Measurements from ENCODE around the gene BTK. TPM values are rescaled to one million over a fixed set of nuclear protein-coding genes. Genes with fewer than 3 reads are reported as not detected.
"Not testable (repeated sequence)": the region's sequence is repeated elsewhere in the genome, so short reads cannot be mapped to it uniquely, and the experiment has no call there.

Gene BTK
- polyA plus RNA-seq, 3 donors: 1.1 to 4.5 (median 3.0) TPM

DNA sequence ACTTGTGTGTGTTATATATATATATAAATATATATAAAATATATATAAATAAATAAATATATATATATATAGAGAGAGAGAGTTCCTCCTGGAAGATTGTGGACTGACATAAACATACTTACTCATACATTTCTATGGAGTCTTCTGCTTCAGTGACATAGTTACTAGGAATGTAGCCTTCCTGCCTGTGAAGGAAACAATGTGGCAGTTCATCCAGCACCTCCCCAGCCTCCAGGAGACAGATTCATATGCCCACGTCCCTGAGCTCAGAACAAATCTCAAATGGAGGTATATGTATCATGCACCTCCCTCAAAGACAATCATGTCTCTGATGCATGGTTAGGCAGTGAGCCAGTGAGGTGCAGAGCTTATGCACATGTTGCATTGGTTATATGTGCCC is 26.0 kb downstream of the BTK start:
- 54 to 66% (median 54%) methylated on average over 1 of the region's 1 CpG for WGBS, 3 donors
- no peak overlapping the region for H3K27ac ChIP-seq (ENCODE audit: low read depth, low read length)

DNA sequence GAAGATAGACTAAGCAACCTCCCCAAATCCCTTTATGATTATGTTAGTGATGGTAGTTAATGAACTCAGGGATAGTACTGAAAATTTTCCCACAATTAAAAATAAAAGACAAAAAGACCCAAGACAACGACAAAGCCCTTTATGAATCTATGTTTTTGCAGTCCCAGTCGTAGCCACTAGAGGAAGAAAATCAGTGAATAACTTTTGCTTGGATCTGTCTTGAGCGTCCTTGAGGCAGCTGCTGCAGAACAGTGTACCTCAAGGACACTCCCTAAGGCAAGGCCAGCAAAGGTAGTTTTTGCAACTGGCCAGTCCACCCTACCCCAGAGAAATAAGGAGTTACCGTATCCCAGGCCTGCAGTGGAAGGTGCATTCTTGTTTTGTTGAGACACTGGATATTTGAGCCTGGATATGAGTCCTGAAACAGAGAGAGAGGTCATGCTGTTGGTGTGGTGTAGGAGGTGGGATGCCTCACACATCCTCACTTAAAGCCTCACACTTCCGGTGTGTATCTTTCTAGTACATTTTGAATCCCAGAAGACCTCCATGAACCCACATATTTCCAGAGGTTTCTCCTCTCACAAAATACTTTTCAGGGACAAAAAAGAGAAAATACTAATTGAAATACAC is 28.7 kb downstream of the BTK start:
- 22 to 66% (median 50%) methylated on average over 5 of the region's 5 CpGs for WGBS, 3 donors

DNA sequence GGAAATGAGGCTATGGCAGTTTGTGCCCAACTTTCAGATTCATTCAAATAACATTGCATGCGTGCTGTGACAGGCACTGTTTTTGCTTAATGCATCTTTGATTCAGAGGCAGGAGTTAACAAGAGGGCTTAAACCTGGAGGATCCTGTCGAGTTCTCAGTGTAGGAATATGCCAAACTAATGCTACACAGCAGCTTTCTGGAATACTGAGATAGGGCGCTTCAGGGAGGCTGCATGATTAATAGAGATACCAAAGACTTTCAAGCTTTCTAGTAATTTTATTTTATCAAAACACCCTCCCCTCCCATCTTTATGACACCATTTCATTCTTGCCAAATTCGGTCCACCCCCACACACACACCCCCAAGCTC is 36.8 kb downstream of the BTK start:
- 27 to 41% (median 28%) methylated on average over 4 of the region's 4 CpGs for WGBS, 3 donors
- no peak overlapping the region for H3K27ac ChIP-seq (ENCODE audit: low read depth, low read length)

More for the DNA sequence above, 28.7 kb downstream of the BTK start:
- H3K27ac ChIP-seq (ENCODE audit: low read depth, low read length): no peak overlapping the region

DNA sequence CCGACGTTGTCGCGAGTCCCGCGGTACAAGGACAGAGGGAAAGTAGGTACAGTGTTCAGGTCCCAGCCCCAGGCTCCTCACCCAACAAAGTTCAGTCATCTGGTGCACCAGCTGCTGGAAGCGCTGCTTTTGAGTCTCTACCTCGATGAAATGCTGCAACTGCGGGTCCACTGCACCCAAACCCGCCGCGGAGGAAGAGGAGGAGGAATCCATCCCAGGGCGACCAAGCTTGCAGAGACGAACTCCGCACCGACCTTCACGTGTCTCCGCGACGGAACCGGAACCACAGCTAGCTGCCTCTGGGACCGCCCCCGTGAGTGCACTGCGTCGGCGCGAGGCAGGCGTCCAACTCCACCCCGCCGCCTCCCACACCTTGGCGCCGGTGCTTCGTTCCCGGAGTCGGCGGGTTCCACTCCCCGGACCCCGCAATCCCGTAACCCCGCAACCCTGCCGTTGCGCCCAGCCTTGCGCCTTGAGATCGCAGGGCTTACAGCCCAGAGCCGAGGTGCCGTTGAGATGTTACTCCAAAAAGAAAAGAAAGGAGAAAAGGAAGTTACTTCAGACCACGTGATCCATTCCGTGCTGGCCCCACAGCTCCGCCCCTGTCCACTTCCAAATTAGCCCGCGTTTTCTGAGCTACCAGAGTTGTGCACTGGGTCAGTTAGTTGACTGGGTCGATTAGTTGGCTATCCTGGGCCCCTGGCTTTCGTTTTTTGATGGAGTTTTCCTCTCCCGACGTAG is 37.4 kb downstream of the BTK start, which contains the start of gene TIMM8A:
Gene TIMM8A (minus strand): TSS at position 291 of the 741 bp plus-strand sequence. CDS start 78 bp downstream, at position 213.
- WGBS, 3 donors: 1 to 30% (median 1%) methylated on average over 38 to 55 of the region's 55 CpGs
- no peak within 1 kb of the TSS for H3K27ac ChIP-seq (ENCODE audit: low read depth, low read length)

DNA sequence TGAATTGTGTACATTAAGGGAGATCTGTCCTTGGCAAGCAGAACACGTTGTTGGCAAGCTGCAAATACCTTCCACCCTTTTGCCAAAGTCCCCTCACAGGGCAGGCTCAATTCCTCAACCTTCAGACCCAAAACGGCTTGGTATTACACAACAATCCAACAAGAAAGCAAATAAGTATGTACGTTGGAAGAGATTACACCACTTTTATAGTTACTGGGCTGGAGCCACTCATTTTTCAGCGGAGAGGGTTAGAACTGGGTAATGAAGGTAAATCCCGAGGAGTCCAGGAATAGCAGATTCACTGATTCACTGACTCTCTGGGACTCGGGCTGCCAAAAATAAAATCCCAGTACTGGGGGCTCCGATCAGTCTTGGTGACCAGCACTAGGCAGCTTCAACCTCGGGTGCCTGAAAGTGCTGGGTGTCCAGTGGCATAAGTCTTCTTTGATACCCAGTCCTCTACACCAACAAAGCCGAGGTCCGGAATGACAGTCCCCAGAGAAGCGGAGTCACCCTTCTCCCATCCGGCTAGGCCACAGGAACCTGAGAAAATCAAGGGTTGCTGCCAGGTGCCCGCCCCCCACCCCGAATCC is 38.0 kb downstream of the BTK start:
- no peak overlapping the region for H3K27ac ChIP-seq (ENCODE audit: low read depth, low read length)
- WGBS, 3 donors: 1 to 34% (median 1%) methylated on average over 11 to 14 of the region's 14 CpGs

DNA sequence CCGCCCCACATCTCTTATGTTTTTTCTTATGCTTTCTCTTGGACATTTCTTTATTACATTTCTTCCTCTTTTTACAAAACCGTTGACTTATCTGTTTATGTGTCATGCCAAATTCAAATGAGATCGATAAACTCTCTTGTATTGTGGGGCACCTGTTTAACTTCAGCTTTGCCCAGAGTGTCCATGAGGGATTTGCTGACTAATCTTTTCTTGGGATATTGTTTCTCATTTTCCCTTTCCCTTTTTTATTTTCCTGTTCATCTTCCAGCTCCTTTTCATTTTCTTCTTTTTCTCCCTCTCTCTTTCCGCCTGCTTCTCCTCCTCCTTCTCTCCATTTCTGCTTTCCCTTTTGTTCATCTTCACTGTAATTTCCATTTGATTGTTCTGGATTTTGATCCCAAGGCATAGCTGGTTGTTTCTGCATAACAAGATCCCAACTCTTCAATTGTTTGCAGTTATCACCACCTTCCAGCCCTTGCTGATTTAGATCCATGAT is 48.2 kb downstream of the BTK start:
- WGBS, 3 donors: 78 to 84% (median 80%) methylated on average over 4 of the region's 4 CpGs
- H3K27ac ChIP-seq (ENCODE audit: low read depth, low read length): no peak overlapping the region

DNA sequence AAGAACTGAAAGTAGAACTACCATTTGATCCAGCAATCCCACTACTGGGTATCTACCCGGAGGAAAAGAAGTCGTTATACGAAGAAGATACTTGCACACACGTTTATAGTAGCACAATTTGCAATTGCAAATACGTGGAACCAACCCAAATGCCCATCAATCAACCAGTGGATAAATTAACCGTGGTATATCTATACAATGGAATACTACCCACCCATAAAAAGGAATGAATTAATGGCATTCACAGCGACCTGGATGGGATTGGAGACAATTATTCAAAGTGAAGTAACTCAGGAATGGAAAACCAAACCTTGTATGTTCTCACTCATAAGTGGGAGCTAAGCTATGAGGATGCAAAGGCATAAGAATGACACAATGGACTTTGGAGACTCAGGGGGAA is 51.7 kb downstream of the BTK start:
- H3K27ac ChIP-seq (ENCODE audit: low read depth, low read length): not testable (repeated sequence)
- 72 to 77% (median 75%) methylated on average over 7 of the region's 7 CpGs for WGBS, 3 donors

DNA sequence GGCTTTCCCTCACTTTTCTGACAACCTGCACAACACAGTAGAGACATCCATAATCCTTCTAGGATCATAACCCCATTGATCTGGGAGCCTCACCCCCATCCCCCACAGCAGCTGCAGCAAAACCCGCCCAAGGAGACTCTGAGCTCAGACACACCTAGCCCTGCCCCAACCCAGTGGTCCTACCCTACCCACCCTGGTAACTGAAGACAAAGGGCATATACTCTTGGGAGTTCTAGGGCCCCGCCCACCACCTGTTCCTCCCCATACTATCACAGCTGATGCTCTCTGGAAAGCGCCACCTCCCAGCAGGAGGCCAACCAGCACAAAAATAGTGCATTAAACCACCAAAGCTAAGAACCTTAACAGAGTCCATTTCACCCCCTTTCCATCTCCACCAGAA is 59.4 kb downstream of the BTK start:
- not testable (repeated sequence) for H3K27ac ChIP-seq (ENCODE audit: low read depth, low read length)
- 61 to 90% (median 85%) methylated on average over 3 of the region's 3 CpGs for WGBS, 3 donors

DNA sequence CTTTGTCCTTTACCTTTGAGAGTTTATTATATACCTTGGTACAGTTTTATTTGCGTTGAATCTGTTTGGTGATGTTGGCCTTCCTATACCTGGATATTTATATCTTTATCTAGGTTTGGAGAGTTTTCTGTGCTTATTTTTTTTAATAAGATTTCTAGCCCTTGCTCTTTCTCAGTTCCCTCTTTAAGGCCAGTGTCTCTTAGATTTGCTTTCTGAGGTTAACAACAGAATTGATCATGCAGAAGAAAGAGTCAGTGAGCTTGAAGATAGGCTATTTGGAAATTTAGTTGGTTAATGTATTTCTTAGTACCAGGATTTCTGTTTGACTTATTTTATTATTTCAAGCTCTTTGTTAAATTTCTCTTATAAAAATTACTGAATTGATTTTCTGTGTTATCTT is 82.2 kb downstream of the BTK start:
- WGBS, 3 donors: 83 to 100% (median 95%) methylated on average over 1 of the region's 1 CpG
- H3K27ac ChIP-seq (ENCODE audit: low read depth, low read length): no peak overlapping the region

Other genes starting within 250 kb of the BTK start
- gene DRP2, start 166.4 kb downstream of the BTK start, polyA plus RNA-seq: under 1 TPM in 1 of 3 donors, not detected in 2; 0.01 TPM
- gene TAF7L, start 94.9 kb downstream of the BTK start, polyA plus RNA-seq: under 1 TPM in 2 of 3 donors, not detected in 1; 0.02 to 0.06 TPM
- 10 to 100 TPM in 1 of 3 donors, 1 to 10 TPM in 2; 4.2 to 11.3 (median 7.4) TPM for gene TIMM8A, start 37.4 kb downstream of the BTK start, polyA plus RNA-seq
- gene RPL36A, start 4.8 kb upstream of the BTK start, polyA plus RNA-seq: 1,000 to 10,000 TPM; 1,715 to 3,463 (median 2,254) TPM
- 10 to 100 TPM; 11.4 to 29.5 (median 15.0) TPM for gene GLA, start 21.7 kb upstream of the BTK start, polyA plus RNA-seq
- 10 to 100 TPM; 27.1 to 60.3 (median 56.6) TPM for gene HNRNPH2, start 22.0 kb upstream of the BTK start, polyA plus RNA-seq
- 10 to 100 TPM in 1 of 3 donors, 1 to 10 TPM in 2; 2.4 to 16.4 (median 5.3) TPM for gene ARMCX4, start 99.3 kb upstream of the BTK start, polyA plus RNA-seq
- 10 to 100 TPM in 2 of 3 donors, 1 to 10 TPM in 1; 7.6 to 32.4 (median 12.3) TPM for gene ARMCX1, start 164.4 kb upstream of the BTK start, polyA plus RNA-seq
- 10 to 100 TPM; 22.0 to 35.8 (median 34.4) TPM for gene ARMCX6, start 231.8 kb upstream of the BTK start, polyA plus RNA-seq
- 10 to 100 TPM; 30.9 to 50.6 (median 49.8) TPM for gene ARMCX3, start 237.0 kb upstream of the BTK start, polyA plus RNA-seq

Measured in adipose tissue (tissue), 3 donors.